Panc1 (cell line): ENCODE results near the gene PIK3R5. TPM values are rescaled to one million over a fixed set of nuclear protein-coding genes. Genes with fewer than 3 reads are reported as not detected.
"Not testable (repeated sequence)": the region's sequence is repeated elsewhere in the genome, so short reads cannot be mapped to it uniquely, and the experiment has no call there.

Source experiments
- ATAC-seq: fragments of 200-7000 bp; cut with Tn5 transposase; 2 replicates; pipeline ENCODE4 v1.9.1; 2020; ENCODE audit warnings: mild to moderate bottlenecking, moderate library complexity
- BruUV-seq: library from RNA; stranded (reverse); fragments of 400-500 nt; replicated peaks from 2 replicates; lab custom pipeline; 2021; lab: Mats Ljungman, UMichigan
- CTCF ChIA-PET: fragments of 300-600 bp; sonication (Branson Sonifier 250); formaldehyde crosslinking; loops from one replicate; lab custom pipeline; 2022; ENCODE audit warnings: antibody characterized with exemption; lab: Charles Lee
- POLR2A ChIA-PET: fragments of 300-600 bp; sonication (Branson Sonifier 250); formaldehyde crosslinking; loops from one replicate; lab custom pipeline; 2022; ENCODE audit warnings: antibody characterized with exemption; lab: Charles Lee
- DNase-seq: peaks from one replicate; pipeline ENCODE4 v3.0.0-alpha.2; 2010; ENCODE audit warnings: low read depth, low spot score
- H3K27ac ChIP-seq: 2 replicates; pipeline ENCODE4 v1.5.1; 2011; ENCODE audit warnings: mild to moderate bottlenecking, low read length, inconsistent platforms
- H3K27me3 ChIP-seq: fragments of 200-500 bp; sonication (Bioruptor generic); 2 replicates; pipeline ENCODE4 v1.6.0; 2014; ENCODE audit warnings: low read length, inconsistent platforms; ENCODE audit not compliant: control insufficient read depth, insufficient read depth
- H3K36me3 ChIP-seq: fragments of 200-500 bp; sonication (Bioruptor generic); 2 replicates; pipeline ENCODE4 v1.5.1; 2014; ENCODE audit warnings: inconsistent platforms, mild to moderate bottlenecking, low read length, moderate library complexity; ENCODE audit not compliant: control insufficient read depth, insufficient read depth
- H3K4me1 ChIP-seq: 2 replicates; pipeline ENCODE4 v1.5.1; 2011; ENCODE audit warnings: inconsistent platforms, mild to moderate bottlenecking, low read length, moderate library complexity; ENCODE audit not compliant: control insufficient read depth, insufficient read depth
- H3K4me3 ChIP-seq, 2 experiments: 2 replicates each; pipeline ENCODE4 v1.5.1; 2011 to 2012; ENCODE audit warnings: low read depth in 2 of 2, low read length in 2 of 2, mild to moderate bottlenecking in 2 of 2, inconsistent platforms in 1 of 2, moderate library complexity in 1 of 2
- H3K9me3 ChIP-seq: fragments of 200-500 bp; sonication (Bioruptor generic); 2 replicates; pipeline ENCODE4 v1.5.1; 2014; ENCODE audit warnings: low read depth, mild to moderate bottlenecking, inconsistent platforms, low read length, moderate library complexity; ENCODE audit not compliant: control insufficient read depth, insufficient read depth
- POLR2AphosphoS5 ChIP-seq: IDR thresholded peaks from 2 replicates; pipeline ENCODE4 v1.6.1; 2012; ENCODE audit warnings: mild to moderate bottlenecking, low read depth, low read length, moderate library complexity
- SIN3A ChIP-seq: IDR thresholded peaks from 2 replicates; pipeline ENCODE4 v1.6.1; 2012; ENCODE audit warnings: low read depth, mild to moderate bottlenecking, low read length, moderate library complexity, borderline replicate concordance; ENCODE audit not compliant: insufficient read depth
- TCF7L2 ChIP-seq: IDR thresholded peaks from 2 replicates; pipeline ENCODE4 v1.6.1; 2011; ENCODE audit warnings: mild to moderate bottlenecking, low read depth, low read length, inconsistent platforms
- in situ Hi-C: cut with HindIII; loops from 2 replicates; pipeline ENCODE4 v1.10.0; 2016; ENCODE audit warnings: low sequenced_read_pairs, low pct_unique_long_range_greater_than_20kb
- intact Hi-C: fragments of 100-400 bp; cut with micrococcal nuclease; formaldehyde crosslinking; loops from one replicate; pipeline ENCODE4 v1.10.0; 2022; ENCODE audit not compliant: unreplicated experiment
- total RNA-seq: library from RNA; stranded (reverse); gene quantifications from one replicate; pipeline ENCODE4 v1.2.1, GENCODE V29; 2021; ENCODE audit not compliant: unreplicated experiment
- TF ChIP-seq, protein P1 (sequence below): fragments of 450-650 bp; IDR thresholded peaks from 2 replicates; pipeline ENCODE4 v1.5.1; 2017; ENCODE audit warnings: mild to moderate bottlenecking
- TF ChIP-seq, protein P2 (sequence below), 2 experiments: IDR thresholded peaks; 2 replicates each; pipeline ENCODE4 v1.6.1; 2011 to 2012; ENCODE audit warnings: low read depth in 2 of 2, control low read depth in 1 of 2, low read length in 1 of 2, mild to moderate bottlenecking in 1 of 2, moderate library complexity in 1 of 2; ENCODE audit not compliant: insufficient read depth in 1 of 2

PIK3R5 gene
- total RNA-seq, 1 experiment from 2014 or later, result 0.15 TPM

DNA sequence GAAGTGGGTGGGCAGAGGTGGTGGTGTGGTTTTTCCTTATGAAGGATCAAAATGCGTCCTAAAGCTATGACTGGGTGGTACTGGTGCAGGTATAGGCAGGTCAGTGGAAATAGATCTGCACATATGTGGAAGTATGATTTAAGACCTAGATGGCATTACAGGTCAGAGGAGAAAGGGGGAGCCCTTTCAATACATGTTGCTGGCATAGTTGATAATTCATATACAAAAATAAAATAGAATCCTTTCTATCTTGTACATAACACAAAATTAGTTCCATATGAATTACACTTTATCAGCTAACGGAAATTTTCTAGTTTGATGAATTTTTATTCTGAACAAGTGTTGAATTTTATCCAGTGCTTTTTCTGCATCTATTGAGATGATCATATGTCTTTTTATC lies 20.8 kb upstream of the PIK3R5 start:
- ChIA-PET CTCF (interaction anchor here (0.6 kb wide), 1 partner anchor 20 kb away, joined by 12 read pairs; no protein-coding TSS in a partner anchor), POLR2A (no interaction called here)
- Histone ChIP-seq H3K27ac (no peak overlapping the region), H3K4me1 (no peaks in the 10 kb centered on the region), H3K36me3 (no peaks in the 10 kb centered on the region), H3K27me3 (no peaks in the 10 kb centered on the region), H3K4me3 (no peak overlapping the region), H3K9me3 (no peaks in the 10 kb centered on the region)
- no TSS peak for BruUV-seq
- TF ChIP-seq, protein P1, sequence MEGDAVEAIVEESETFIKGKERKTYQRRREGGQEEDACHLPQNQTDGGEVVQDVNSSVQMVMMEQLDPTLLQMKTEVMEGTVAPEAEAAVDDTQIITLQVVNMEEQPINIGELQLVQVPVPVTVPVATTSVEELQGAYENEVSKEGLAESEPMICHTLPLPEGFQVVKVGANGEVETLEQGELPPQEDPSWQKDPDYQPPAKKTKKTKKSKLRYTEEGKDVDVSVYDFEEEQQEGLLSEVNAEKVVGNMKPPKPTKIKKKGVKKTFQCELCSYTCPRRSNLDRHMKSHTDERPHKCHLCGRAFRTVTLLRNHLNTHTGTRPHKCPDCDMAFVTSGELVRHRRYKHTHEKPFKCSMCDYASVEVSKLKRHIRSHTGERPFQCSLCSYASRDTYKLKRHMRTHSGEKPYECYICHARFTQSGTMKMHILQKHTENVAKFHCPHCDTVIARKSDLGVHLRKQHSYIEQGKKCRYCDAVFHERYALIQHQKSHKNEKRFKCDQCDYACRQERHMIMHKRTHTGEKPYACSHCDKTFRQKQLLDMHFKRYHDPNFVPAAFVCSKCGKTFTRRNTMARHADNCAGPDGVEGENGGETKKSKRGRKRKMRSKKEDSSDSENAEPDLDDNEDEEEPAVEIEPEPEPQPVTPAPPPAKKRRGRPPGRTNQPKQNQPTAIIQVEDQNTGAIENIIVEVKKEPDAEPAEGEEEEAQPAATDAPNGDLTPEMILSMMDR, result peak; percentile 34; the same call in 1 of the 2 replicates
- TF ChIP-seq SIN3A, result no peak
- in situ Hi-C loops, result no loop called here
- ATAC-seq, result no peak
- DNase-seq, result no peak
- intact Hi-C loops, result no loop called here

DNA sequence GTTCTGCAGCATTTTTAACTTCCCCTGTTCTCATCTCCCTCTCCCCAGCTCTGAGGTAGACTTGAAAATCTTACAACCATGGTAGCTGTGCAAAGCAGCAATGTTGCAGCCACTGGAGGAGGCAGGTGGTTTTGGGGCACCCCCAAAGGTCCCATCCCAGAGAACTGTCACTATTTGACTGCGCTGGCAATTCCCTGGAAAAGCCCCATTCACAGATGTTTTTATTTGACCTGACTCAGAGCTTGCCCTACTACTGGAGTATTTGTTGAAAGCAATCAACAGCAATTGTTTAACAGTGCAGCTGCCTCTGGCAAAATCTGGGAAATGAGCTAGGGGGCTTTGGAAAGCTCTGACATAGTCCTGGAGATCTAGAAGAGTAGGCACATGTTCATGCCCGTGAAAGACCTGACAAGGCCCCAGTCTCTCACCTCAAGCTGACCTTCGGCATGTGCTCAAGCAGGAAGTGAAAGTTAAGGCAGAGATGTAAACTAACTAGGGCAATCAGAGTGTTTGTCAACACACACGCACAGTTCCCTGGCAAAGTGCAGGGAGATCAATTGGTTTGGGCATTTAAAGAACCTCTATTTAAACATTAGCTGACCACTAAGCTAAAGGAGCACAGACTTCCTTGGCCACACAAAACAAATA lies 19.7 kb upstream of the PIK3R5 start:
- ATAC-seq (no peak), DNase-seq (no peak)
- intact Hi-C loops (no loop called here), in situ Hi-C loops (no loop called here)
- ChIA-PET POLR2A (no interaction called here), CTCF (interaction anchor here (0.6 kb wide), 1 partner anchor 19 kb away, joined by 12 read pairs; no protein-coding TSS in a partner anchor)
- H3K4me3 ChIP-seq, result no peak overlapping the region
- H3K27me3 ChIP-seq, result no peaks in the 10 kb centered on the region
- no TSS peak for BruUV-seq
- H3K9me3 ChIP-seq, result no peaks in the 10 kb centered on the region
- no peaks in the 10 kb centered on the region for H3K4me1 ChIP-seq
- TF ChIP-seq, protein P2, sequence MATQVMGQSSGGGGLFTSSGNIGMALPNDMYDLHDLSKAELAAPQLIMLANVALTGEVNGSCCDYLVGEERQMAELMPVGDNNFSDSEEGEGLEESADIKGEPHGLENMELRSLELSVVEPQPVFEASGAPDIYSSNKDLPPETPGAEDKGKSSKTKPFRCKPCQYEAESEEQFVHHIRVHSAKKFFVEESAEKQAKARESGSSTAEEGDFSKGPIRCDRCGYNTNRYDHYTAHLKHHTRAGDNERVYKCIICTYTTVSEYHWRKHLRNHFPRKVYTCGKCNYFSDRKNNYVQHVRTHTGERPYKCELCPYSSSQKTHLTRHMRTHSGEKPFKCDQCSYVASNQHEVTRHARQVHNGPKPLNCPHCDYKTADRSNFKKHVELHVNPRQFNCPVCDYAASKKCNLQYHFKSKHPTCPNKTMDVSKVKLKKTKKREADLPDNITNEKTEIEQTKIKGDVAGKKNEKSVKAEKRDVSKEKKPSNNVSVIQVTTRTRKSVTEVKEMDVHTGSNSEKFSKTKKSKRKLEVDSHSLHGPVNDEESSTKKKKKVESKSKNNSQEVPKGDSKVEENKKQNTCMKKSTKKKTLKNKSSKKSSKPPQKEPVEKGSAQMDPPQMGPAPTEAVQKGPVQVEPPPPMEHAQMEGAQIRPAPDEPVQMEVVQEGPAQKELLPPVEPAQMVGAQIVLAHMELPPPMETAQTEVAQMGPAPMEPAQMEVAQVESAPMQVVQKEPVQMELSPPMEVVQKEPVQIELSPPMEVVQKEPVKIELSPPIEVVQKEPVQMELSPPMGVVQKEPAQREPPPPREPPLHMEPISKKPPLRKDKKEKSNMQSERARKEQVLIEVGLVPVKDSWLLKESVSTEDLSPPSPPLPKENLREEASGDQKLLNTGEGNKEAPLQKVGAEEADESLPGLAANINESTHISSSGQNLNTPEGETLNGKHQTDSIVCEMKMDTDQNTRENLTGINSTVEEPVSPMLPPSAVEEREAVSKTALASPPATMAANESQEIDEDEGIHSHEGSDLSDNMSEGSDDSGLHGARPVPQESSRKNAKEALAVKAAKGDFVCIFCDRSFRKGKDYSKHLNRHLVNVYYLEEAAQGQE (IDR thresholded peaks at IDR 0.05; ENCODE audit: insufficient read depth in 1 of 2, low read depth in 2 of 2, low read length in 1 of 2), result no peak
- TF ChIP-seq TCF7L2, result no peak
- no peak for TF ChIP-seq POLR2AphosphoS5
- TF ChIP-seq, protein P1, result no peak
- no peak for TF ChIP-seq SIN3A
- H3K27ac ChIP-seq, result no peak overlapping the region
- no peaks in the 10 kb centered on the region for H3K36me3 ChIP-seq

DNA sequence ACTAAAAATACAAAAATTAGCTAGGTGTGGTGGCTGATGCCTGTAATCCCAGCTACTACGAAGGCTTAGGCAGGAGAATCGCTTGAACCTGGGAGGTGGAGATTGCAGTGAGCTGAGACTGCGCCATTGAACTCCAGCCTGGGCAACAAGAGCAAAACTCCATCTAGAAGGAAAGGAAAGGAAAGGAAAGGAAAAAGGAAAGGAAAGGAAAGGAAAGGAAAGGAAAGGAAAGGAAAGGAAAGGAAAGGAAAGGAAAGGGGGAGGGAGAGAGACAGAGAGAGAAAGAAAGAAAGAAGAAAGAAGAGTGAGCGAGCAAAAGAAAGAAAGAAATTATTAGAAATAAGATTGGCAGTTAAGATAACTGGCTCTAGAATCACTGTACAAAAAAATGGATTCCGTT lies 18.7 kb upstream of the PIK3R5 start:
- CTCF ChIA-PET, H3K27ac ChIP-seq, H3K9me3 ChIP-seq, DNase-seq, BruUV-seq, H3K36me3 ChIP-seq, in situ Hi-C loops, H3K4me1 ChIP-seq, POLR2A ChIA-PET, intact Hi-C loops, ATAC-seq, H3K4me3 ChIP-seq, H3K27me3 ChIP-seq: not testable (repeated sequence)
